Lung (tissue), 12 donors: Measurements from ENCODE around the gene DNASE1L1. TPM values are rescaled to one million over a fixed set of nuclear protein-coding genes. Genes with fewer than 3 reads are reported as not detected.
"Not testable (repeated sequence)": the region's sequence is repeated elsewhere in the genome, so short reads cannot be mapped to it uniquely, and the experiment has no call there.

Source experiments
- ATAC-seq: fragments of 200-7000 bp; cut with Tn5 transposase; one replicate; pipeline ENCODE4 v1.9.1; 2020; ENCODE audit warnings: moderate number of reproducible peaks; ENCODE audit not compliant: insufficient read depth, low FRiP score
- DNase-seq, 3 donors: peaks; one replicate each; pipeline ENCODE4 v3.0.0-alpha.2; 2013 to 2017
- H3K27ac ChIP-seq, 2 donors: one replicate each; pipeline ENCODE4 v1.5.1; 2013; ENCODE audit warnings: mild to moderate bottlenecking in 2 of 2, moderate library complexity in 2 of 2, control low read depth in 1 of 2, inconsistent platforms in 1 of 2, low read depth in 1 of 2, low read length in 1 of 2
- H3K27me3 ChIP-seq, 3 donors: one replicate each; pipeline ENCODE4 v1.5.1; 2013; ENCODE audit warnings: low read length in 2 of 3; ENCODE audit not compliant: control insufficient read depth in 3 of 3, insufficient read depth in 3 of 3
- H3K36me3 ChIP-seq, 4 donors: one replicate each; pipeline ENCODE4 v1.5.1; 2013; ENCODE audit warnings: low read length in 4 of 4, mild to moderate bottlenecking in 1 of 4, moderate library complexity in 1 of 4; ENCODE audit not compliant: control insufficient read depth in 4 of 4, insufficient read depth in 4 of 4
- H3K4me1 ChIP-seq, 5 donors: one replicate each; pipeline ENCODE4 v1.5.1; 2013; ENCODE audit warnings: low read length in 5 of 5, mild to moderate bottlenecking in 2 of 5, moderate library complexity in 1 of 5; ENCODE audit not compliant: control insufficient read depth in 5 of 5, insufficient read depth in 5 of 5
- H3K4me3 ChIP-seq: one replicate; pipeline ENCODE4 v1.5.1; 2013; ENCODE audit warnings: mild to moderate bottlenecking, control low read depth, moderate library complexity
- H3K9ac ChIP-seq, 2 donors: one replicate each; pipeline ENCODE4 v1.5.1; 2013; ENCODE audit warnings: low read length in 2 of 2, control low read depth in 1 of 2; ENCODE audit not compliant: insufficient read depth in 1 of 2
- H3K9me3 ChIP-seq, 4 donors: one replicate each; pipeline ENCODE4 v1.5.1; 2013; ENCODE audit warnings: low read length in 3 of 4, mild to moderate bottlenecking in 1 of 4, moderate library complexity in 1 of 4; ENCODE audit not compliant: control insufficient read depth in 4 of 4, insufficient read depth in 3 of 4
- CTCF ChIP-seq: IDR thresholded peaks from 2 replicates; pipeline ENCODE4 v1.5.1; 2012; ENCODE audit warnings: mild to moderate bottlenecking; ENCODE audit errors: control extremely low read depth, extremely low read depth
- WGBS, 2 donors: extraction: QIAGEN DNeasy Blood & Tissue Kit; methylation state at CpG; one replicate each; pipeline ENCODE4 v1.1.7; 2013; 5-methylcytosine and 5-hydroxymethylcytosine counted together
- polyA plus RNA-seq, 2 donors: library from polyadenylated mRNA; stranded (reverse); fragments of 200-250 nt; gene quantifications; one replicate each; pipeline ENCODE4 v1.2.1, GENCODE V29; 2013
- total RNA-seq, 2 donors: library from RNA; depleted of rRNA in 1 of 2; stranded (reverse); fragments of >200 nt in 1 of 2; gene quantifications; one replicate each; pipeline ENCODE4 v1.2.1, GENCODE V29; 2014 to 2021
- donor health status: control.
- donor health status: control.
- donor health status: Bipolar disorder and iron deficiency.
- donor health status: healthy.
- donor health status: DM: yes; HTN: yes; CAD: no.

Gene DNASE1L1
- total and polyA plus RNA-seq, 4 donors = 12.5 to 52.3 (median 34.6) TPM

DNA sequence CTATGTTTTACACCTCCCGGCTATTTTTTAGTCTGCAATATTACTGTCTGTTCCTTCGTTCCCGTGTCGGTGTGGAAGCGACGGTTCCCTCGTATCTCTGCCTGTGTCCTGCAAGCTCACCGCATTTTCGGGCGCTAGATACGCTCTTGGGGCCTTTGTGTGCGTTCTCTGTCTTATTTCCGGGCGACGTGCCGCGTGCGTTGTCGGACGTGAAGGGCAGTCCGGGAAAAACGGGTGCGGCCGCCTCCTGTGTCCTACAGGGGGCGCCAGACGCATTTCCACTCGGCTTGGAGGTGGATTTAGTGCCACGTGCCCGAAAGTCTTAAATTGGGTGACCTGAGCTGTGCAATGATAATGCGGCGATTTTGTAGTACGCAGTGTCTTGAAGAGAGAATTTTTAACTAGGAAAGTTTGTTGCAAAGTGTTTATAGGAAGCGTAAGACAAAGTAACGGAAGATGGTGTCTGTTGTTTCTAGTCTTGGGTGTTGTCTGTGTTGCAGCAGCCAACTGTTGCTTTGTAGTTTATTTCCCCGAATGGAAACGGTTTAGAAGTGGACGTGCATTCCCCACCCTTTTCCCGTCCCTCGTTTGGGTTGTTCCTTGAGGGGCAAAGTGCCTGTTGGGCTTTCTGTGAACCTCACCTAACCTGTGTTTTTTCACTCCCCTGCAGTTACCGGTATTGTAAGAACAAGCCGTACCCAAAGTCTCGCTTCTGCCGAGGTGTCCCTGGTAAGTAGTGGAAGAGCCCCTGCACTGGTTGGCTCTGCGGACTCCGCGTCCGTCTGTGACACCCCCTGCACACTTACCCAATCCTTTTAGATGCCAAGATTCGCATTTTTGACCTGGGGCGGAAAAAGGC is 10.2 kb downstream of the DNASE1L1 start:
- ATAC-seq = peak; percentile 49
- Histone ChIP-seq H3K36me3 (peaks cover 4 to 18% (median 13%) of the 10 kb centered on the region in 4 donors), H3K4me3 (peak overlapping the region; percentile 70), H3K9me3 (peaks cover 0 to 5% (median 2%) of the 10 kb centered on the region in 4 donors), H3K27ac (peak overlapping the region; percentile 97 to 98), H3K9ac (peak overlapping the region; percentile 94 to 98), H3K4me1 (peaks cover 0 to 16% (median 0%) of the 10 kb centered on the region in 5 donors), H3K27me3 (no peaks in the 10 kb centered on the region)
- peak; percentile 89 to 90 (median 90) for DNase-seq
- peak; percentile 53 for TF ChIP-seq CTCF
- 3 to 38% methylated on average over 49 of the region's 49 CpGs for WGBS, 2 donors

GRCh38 chrX:154397888-154398667 is 11.0 kb downstream of the DNASE1L1 start, which contains the start of gene RPL10:
Gene RPL10, plus strand, starts transcription at chrX:154398377. Its CDS starts 143 bp downstream, at chrX:154398520.
- Histone ChIP-seq H3K4me3 (peak within 1 kb of the TSS; percentile 70), H3K27ac (peak within 1 kb of the TSS; percentile 97 to 98), H3K9me3 (peaks cover 0 to 5% (median 2%) of the 10 kb centered on the region in 4 donors), H3K4me1 (peaks cover 0 to 16% (median 0%) of the 10 kb centered on the region in 5 donors), H3K27me3 (no peaks in the 10 kb centered on the region), H3K36me3 (peaks cover 4 to 18% (median 13%) of the 10 kb centered on the region in 4 donors), H3K9ac (peak within 1 kb of the TSS; percentile 94 to 98)
- DNase-seq (peak; percentile 96 to 98 (median 97)), ATAC-seq (peak; percentile 76)
- TF ChIP-seq CTCF = no peak
- 0 to 41% methylated on average over 51 to 69 of the region's 69 CpGs for WGBS, 2 donors

- peak; percentile 69 for ATAC-seq
- TF ChIP-seq CTCF = no peak
- peak; percentile 74 to 79 (median 78) for DNase-seq
- 5 to 46% methylated on average over 34 to 53 of the region's 53 CpGs for WGBS, 2 donors
- Histone ChIP-seq H3K4me1 (peaks cover 0 to 16% (median 0%) of the 10 kb centered on the region in 5 donors), H3K36me3 (peaks cover 4 to 18% (median 12%) of the 10 kb centered on the region in 4 donors), H3K9me3 (peaks cover 0 to 5% (median 2%) of the 10 kb centered on the region in 4 donors), H3K27me3 (no peaks in the 10 kb centered on the region), H3K9ac (peak overlapping the region; percentile 88), H3K27ac (peak overlapping the region; percentile 91 to 97), H3K4me3 (peak overlapping the region; percentile 43)
These were observed 11.8 kb downstream of the DNASE1L1 start for GRCh38 chrX:154396973-154397887.

- not testable (repeated sequence) for H3K9me3 ChIP-seq, H3K4me3 ChIP-seq, H3K27ac ChIP-seq, H3K9ac ChIP-seq, DNase-seq, H3K27me3 ChIP-seq, ATAC-seq
- Histone ChIP-seq H3K36me3 (peaks cover 4 to 18% (median 12%) of the 10 kb centered on the region in 4 donors), H3K4me1 (peaks cover 0 to 16% (median 0%) of the 10 kb centered on the region in 5 donors)
- 82 to 88% methylated on average over 14 to 17 of the region's 17 CpGs for WGBS, 2 donors
These were observed 12.7 kb downstream of the DNASE1L1 start for GRCh38 chrX:154396363-154396762.
